Fibroblast of lung (primary cell): Measurements from ENCODE around the gene PDXK.

Source experiments
- CTCF ChIP-seq, 2 donors: IDR thresholded peaks in 1 of 2; conservative IDR thresholded peaks in 1 of 2; 1 replicate in 1 of 2; 2 replicates in 1 of 2; pipeline ENCODE4 v1.5.1; 2011 to 2012; ENCODE audit warnings: low read length in 2 of 2, control low read depth in 1 of 2, inconsistent platforms in 1 of 2, low read depth in 1 of 2, mild to moderate bottlenecking in 1 of 2
- EZH2 ChIP-seq: IDR thresholded peaks from 2 replicates; pipeline ENCODE4 v1.5.1; 2012; ENCODE audit warnings: low read length, control low read depth, mild to moderate bottlenecking; ENCODE audit errors: missing control alignments

GRCh38 chr21:43755820-43756594 is 37.1 kb downstream of the PDXK start:
- TF ChIP-seq CTCF (conservative IDR thresholded peaks at IDR 0.05 in 1 of 2, IDR thresholded peaks at IDR 0.05 in 1 of 2; ENCODE audit: low read depth in 1 of 2, low read length in 2 of 2) (no peak), EZH2 (no peak)
